ENCODE measurements around the gene TNFSF12. TPM values are rescaled to one million over a fixed set of nuclear protein-coding genes. Genes with fewer than 3 reads are reported as not detected.
A peak's percentile ranks its signal among the peaks of the same experiment; 100 is the strongest.

The TNFSF12 gene
- total RNA-seq, 1 donor from 2014 or later, result 15.0 TPM

DNA sequence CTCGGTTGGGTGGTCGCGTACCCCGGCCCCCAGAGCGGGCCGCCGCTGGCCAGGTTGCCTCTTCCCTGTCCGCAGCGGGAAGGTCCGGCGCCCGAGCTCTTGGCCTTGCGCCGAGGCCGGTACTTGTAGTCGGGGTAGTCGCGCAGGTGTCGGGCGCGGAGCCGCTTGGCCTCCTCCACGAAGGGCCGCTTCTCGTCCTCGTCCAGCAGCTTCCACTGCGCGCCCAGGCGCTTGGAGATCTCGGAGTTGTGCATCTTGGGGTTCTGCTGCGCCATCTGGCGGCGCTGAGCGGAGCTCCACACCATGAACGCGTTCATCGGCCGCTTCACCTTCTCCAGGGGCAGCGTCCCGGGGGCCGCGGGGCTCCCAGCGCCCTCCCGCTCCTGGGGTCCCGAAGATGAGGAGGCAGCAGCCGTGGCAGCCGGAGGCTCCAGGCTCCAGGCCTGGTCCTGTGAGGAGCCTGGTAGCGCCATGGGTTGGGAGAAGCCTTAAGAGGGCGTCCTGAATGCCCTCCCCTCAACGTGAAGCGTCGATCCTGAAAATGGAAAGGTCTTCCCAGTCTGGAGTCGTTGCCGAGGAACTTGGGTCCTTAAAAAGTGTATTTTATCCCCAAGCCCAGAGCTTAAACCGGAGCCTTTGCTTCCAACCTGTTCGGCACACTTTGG is 40.5 kb downstream of the TNFSF12 start:
- peak; percentile 91 for DNase-seq (ENCODE audit: extremely low spot score, unreplicated experiment)
- no peak overlapping the region for H3K4me3 Mint-ChIP-seq (ENCODE audit: unreplicated experiment)
- TF ChIP-seq, protein P1, sequence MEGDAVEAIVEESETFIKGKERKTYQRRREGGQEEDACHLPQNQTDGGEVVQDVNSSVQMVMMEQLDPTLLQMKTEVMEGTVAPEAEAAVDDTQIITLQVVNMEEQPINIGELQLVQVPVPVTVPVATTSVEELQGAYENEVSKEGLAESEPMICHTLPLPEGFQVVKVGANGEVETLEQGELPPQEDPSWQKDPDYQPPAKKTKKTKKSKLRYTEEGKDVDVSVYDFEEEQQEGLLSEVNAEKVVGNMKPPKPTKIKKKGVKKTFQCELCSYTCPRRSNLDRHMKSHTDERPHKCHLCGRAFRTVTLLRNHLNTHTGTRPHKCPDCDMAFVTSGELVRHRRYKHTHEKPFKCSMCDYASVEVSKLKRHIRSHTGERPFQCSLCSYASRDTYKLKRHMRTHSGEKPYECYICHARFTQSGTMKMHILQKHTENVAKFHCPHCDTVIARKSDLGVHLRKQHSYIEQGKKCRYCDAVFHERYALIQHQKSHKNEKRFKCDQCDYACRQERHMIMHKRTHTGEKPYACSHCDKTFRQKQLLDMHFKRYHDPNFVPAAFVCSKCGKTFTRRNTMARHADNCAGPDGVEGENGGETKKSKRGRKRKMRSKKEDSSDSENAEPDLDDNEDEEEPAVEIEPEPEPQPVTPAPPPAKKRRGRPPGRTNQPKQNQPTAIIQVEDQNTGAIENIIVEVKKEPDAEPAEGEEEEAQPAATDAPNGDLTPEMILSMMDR (IDR thresholded peaks at IDR 0.05), result peak; percentile 90
- peak overlapping the region; percentile 23 for H3K27ac Mint-ChIP-seq (ENCODE audit: unreplicated experiment)
- H3K4me1 Mint-ChIP-seq (ENCODE audit: unreplicated experiment), result peaks cover 34% of the 10 kb centered on the region
- peaks cover 25% of the 10 kb centered on the region for H3K36me3 Mint-ChIP-seq (ENCODE audit: unreplicated experiment)
- no peaks in the 10 kb centered on the region for H3K27me3 Mint-ChIP-seq (ENCODE audit: unreplicated experiment)
- H3K9me3 Mint-ChIP-seq (ENCODE audit: unreplicated experiment), result no peaks in the 10 kb centered on the region

DNA sequence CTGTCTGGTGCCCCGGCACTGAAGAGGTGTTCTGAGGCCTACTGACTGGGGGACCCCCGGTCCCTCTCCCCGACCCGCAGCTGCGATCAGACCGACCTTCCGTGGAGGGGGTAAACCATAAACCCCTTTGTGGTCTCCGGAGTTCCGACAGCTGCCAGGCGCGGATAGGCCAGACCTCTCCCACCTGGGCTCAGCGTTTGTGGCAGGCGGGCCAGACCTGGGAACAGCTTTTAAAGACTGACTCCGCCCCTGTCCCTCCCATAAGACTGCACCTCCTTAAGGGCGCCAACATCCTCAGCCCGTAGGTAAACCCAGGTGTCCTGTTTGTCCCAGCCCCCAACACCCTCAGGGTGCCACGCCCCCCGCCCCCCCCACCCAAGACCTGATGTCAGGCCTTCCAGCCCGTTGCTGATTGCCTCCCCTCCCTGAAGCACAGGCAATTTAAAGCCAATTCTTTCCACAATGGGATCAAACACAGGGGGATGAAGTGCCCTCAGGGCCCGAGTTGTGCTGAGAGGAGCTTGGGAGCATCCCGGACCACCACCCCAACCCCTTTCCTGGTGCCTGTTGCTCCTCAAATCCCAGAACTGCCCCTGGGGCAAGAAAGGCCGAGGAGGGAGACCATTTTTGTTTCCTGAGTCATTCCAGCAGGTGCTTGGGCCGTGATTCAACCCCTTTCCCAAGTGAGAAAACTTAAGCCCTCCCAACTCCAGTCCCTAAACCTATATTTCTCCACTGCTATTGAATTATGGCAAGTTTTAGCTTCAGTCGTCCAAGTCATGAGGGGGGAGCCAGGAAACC is 41.2 kb downstream of the TNFSF12 start, which contains the start of gene SOX15:
Gene SOX15, minus strand, starts transcription at position 204 of the 801 bp plus-strand sequence. CDS start 418 bp downstream, outside the sequence.
- Mint-ChIP-seq H3K4me1 (ENCODE audit: unreplicated experiment) (peaks cover 27% of the 10 kb centered on the region), H3K9me3 (ENCODE audit: unreplicated experiment) (no peaks in the 10 kb centered on the region), H3K4me3 (ENCODE audit: unreplicated experiment) (no peak within 1 kb of the TSS), H3K27ac (ENCODE audit: unreplicated experiment) (peak within 1 kb of the TSS; percentile 83), H3K36me3 (ENCODE audit: unreplicated experiment) (peaks cover 28% of the 10 kb centered on the region), H3K27me3 (ENCODE audit: unreplicated experiment) (no peaks in the 10 kb centered on the region)
- TF ChIP-seq, protein P1 (IDR thresholded peaks at IDR 0.05), result no peak
- no peak for DNase-seq (ENCODE audit: extremely low spot score, unreplicated experiment)

DNA sequence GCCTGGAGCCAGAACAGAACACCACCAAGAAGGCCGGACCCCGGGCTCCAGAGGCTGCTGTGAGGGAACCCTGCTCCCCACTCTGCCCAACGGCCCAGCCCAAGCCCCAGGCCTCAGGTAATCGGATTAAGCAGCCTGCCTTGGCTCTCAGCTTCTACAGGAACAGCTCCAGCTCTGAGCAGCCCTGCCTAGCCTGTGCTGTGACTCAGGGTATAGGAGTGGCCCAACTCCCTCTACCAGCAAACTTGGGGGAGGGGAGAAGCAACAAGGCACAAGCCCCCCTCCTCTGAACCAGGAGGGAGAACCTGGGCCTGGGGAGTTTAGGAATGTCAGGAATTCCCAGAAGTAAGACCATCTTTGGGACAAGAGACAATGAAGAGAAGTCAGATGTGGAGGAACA is 41.9 kb downstream of the TNFSF12 start:
- TF ChIP-seq, protein P1 (IDR thresholded peaks at IDR 0.05), result no peak
- no peak for DNase-seq (ENCODE audit: extremely low spot score, unreplicated experiment)
- Mint-ChIP-seq H3K9me3 (ENCODE audit: unreplicated experiment) (no peaks in the 10 kb centered on the region), H3K27me3 (ENCODE audit: unreplicated experiment) (no peaks in the 10 kb centered on the region), H3K27ac (ENCODE audit: unreplicated experiment) (peak overlapping the region; percentile 83), H3K4me1 (ENCODE audit: unreplicated experiment) (peaks cover 25% of the 10 kb centered on the region), H3K36me3 (ENCODE audit: unreplicated experiment) (peaks cover 34% of the 10 kb centered on the region), H3K4me3 (ENCODE audit: unreplicated experiment) (no peak overlapping the region)

DNA sequence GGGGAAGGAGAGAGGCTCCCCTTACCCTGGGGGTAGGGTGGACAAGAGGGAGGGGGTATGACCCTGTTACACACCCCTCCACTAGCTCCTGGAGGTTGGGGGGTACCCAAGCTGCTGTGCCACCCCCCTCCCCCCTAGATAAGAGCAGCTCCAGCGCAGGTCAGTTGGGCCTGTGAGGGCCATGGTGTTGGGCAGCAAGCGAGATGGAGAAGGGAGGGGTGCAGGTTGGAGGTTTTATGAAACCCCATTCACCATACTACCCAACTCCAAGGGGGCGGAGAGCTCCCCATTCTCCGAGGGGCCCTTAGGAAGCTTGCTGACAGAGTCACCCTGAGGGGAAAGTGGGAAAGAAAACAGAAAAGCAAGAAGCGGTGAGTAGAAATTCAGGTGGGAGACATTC is 42.7 kb downstream of the TNFSF12 start:
- H3K27me3 Mint-ChIP-seq (ENCODE audit: unreplicated experiment), result no peaks in the 10 kb centered on the region
- peaks cover 25% of the 10 kb centered on the region for H3K4me1 Mint-ChIP-seq (ENCODE audit: unreplicated experiment)
- H3K27ac Mint-ChIP-seq (ENCODE audit: unreplicated experiment), result peak overlapping the region; percentile 71
- H3K4me3 Mint-ChIP-seq (ENCODE audit: unreplicated experiment), result no peak overlapping the region
- DNase-seq (ENCODE audit: extremely low spot score, unreplicated experiment), result no peak
- no peaks in the 10 kb centered on the region for H3K9me3 Mint-ChIP-seq (ENCODE audit: unreplicated experiment)
- TF ChIP-seq, protein P1 (IDR thresholded peaks at IDR 0.05), result no peak
- H3K36me3 Mint-ChIP-seq (ENCODE audit: unreplicated experiment), result peaks cover 36% of the 10 kb centered on the region

DNA sequence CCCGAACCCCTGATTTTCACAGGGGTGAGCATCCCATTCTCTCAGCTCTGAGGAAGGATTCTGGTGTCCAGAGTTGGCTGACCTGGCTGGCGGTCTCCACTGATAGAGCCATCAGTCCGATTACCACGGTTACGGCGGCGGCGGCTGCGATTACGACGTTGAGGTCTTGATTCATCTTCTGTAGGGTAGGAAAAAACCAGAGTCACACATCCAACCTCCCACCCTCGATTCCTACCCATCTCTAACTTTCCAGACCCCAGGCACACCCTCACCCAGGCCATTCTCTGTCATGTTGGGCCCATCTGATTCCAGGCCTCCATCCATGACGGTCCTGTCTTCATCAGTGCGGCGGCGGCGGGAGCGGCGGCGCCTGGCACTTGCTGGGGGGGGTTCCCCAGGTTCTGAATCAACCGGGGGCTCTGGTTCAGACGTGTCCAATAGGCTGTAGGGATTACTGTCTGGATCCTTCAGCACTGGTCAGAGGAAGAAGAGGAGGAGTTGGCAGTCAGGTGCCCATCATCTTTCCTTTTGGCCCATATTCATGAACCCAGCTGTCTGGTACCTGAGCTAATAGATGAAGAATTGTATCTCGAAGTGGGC is 43.7 kb downstream of the TNFSF12 start:
- Mint-ChIP-seq H3K4me1 (ENCODE audit: unreplicated experiment) (peaks cover 20% of the 10 kb centered on the region), H3K27ac (ENCODE audit: unreplicated experiment) (no peak overlapping the region), H3K27me3 (ENCODE audit: unreplicated experiment) (no peaks in the 10 kb centered on the region), H3K9me3 (ENCODE audit: unreplicated experiment) (no peaks in the 10 kb centered on the region), H3K4me3 (ENCODE audit: unreplicated experiment) (no peak overlapping the region), H3K36me3 (ENCODE audit: unreplicated experiment) (peaks cover 39% of the 10 kb centered on the region)
- TF ChIP-seq, protein P1 (IDR thresholded peaks at IDR 0.05), result no peak
- no peak for DNase-seq (ENCODE audit: extremely low spot score, unreplicated experiment)
